OCI-LY1 (cell line): ENCODE data around the gene PLOD2.

Source experiments
- H2AFZ ChIP-seq: fragments of 200-600 bp; sonication (generic), shearing (Covaris generic); 2 replicates; pipeline ENCODE4 v1.6.0; 2014; ENCODE audit warnings: antibody characterized with exemption, mild to moderate bottlenecking, low read length
- H3F3A ChIP-seq: fragments of 200-600 bp; sonication (generic), shearing (Covaris generic); 2 replicates; pipeline ENCODE4 v1.6.0; 2014; ENCODE audit warnings: mild to moderate bottlenecking, antibody characterized with exemption, low read length, moderate library complexity; ENCODE audit not compliant: insufficient read depth
- H3K27ac ChIP-seq: fragments of 200-600 bp; sonication (generic); 2 replicates; pipeline ENCODE4 v1.5.1; 2014; ENCODE audit warnings: low read length, mixed run types, mild to moderate bottlenecking, low read depth; ENCODE audit not compliant: poor library complexity, severe bottlenecking
- H3K27me3 ChIP-seq: fragments of 200-600 bp; sonication (generic); 2 replicates; pipeline ENCODE4 v1.6.0; 2014; ENCODE audit warnings: antibody characterized with exemption, mild to moderate bottlenecking, low read length, moderate library complexity; ENCODE audit not compliant: insufficient read depth
- H3K36me3 ChIP-seq: fragments of 200-600 bp; sonication (generic); 2 replicates; pipeline ENCODE4 v1.6.1; 2014; ENCODE audit warnings: mild to moderate bottlenecking, antibody characterized with exemption, low read length, moderate library complexity, mixed read lengths; ENCODE audit not compliant: insufficient read depth
- H3K4me1 ChIP-seq: fragments of 200-600 bp; sonication (generic); 2 replicates; pipeline ENCODE4 v1.5.1; 2014; ENCODE audit warnings: mild to moderate bottlenecking, low read length, moderate library complexity; ENCODE audit not compliant: insufficient read depth, severe bottlenecking
- H3K4me2 ChIP-seq: fragments of 200-600 bp; sonication (generic), shearing (Covaris generic); 2 replicates; pipeline ENCODE4 v1.6.1; 2014; ENCODE audit warnings: low read length
- H3K4me3 ChIP-seq: fragments of 200-600 bp; sonication (generic); 2 replicates; pipeline ENCODE4 v1.5.1; 2014; ENCODE audit warnings: low read length, low read depth, mild to moderate bottlenecking, mixed read lengths; ENCODE audit not compliant: poor library complexity, severe bottlenecking
- H3K79me2 ChIP-seq: fragments of 200-600 bp; shearing (Covaris generic); 2 replicates; pipeline ENCODE4 v1.6.1; 2016; ENCODE audit warnings: mixed run types, low read length, mixed read lengths; ENCODE audit not compliant: insufficient read depth
- H3K9ac ChIP-seq: fragments of 200-600 bp; sonication (generic), shearing (Covaris generic); 2 replicates; pipeline ENCODE4 v1.6.1; 2014; ENCODE audit warnings: mild to moderate bottlenecking, low read length, mixed read lengths
- H3K9me2 ChIP-seq: fragments of 200-600 bp; sonication (generic), shearing (Covaris generic); 2 replicates; pipeline ENCODE4 v1.6.1; 2014; ENCODE audit warnings: low read depth, mild to moderate bottlenecking, low read length, mixed read lengths
- H3K9me3 ChIP-seq: fragments of 200-600 bp; shearing (Covaris generic); 2 replicates; pipeline ENCODE4 v1.6.1; 2014; ENCODE audit warnings: low read length, mixed read lengths
- H4K20me1 ChIP-seq: fragments of 200-600 bp; sonication (generic), shearing (Covaris generic); 2 replicates; pipeline ENCODE4 v1.6.0; 2016; ENCODE audit warnings: mild to moderate bottlenecking, low read length; ENCODE audit not compliant: insufficient read depth
- EZH2 ChIP-seq: fragments of 200-600 bp; sonication (generic), shearing (Covaris generic); IDR thresholded peaks from 2 replicates; pipeline ENCODE4 v1.8.0; 2017; ENCODE audit warnings: borderline replicate concordance, mixed run types, mild to moderate bottlenecking, antibody characterized with exemption, low read length, moderate library complexity, mixed read lengths
- TF ChIP-seq, protein P1 (sequence below): fragments of 200-600 bp; sonication (generic), shearing (Covaris generic); IDR thresholded peaks from 2 replicates; pipeline ENCODE4 v1.5.1; 2017; ENCODE audit warnings: mild to moderate bottlenecking, antibody characterized with exemption, low read length, moderate library complexity, mixed read lengths

The PLOD2 gene

GRCh38 chr3:146166415-146166821 lies 5.4 kb upstream of the PLOD2 start:
- Histone ChIP-seq H3K9me2 (no peaks in the 10 kb centered on the region; the same call in 1 of the 2 replicates), H3K4me3 (no peak overlapping the region), H3K27me3 (no peaks in the 10 kb centered on the region), H3K4me2 (no peak overlapping the region), H4K20me1 (no peaks in the 10 kb centered on the region), H3K9me3 (no peaks in the 10 kb centered on the region), H2AFZ (no peak overlapping the region), H3K36me3 (no peaks in the 10 kb centered on the region), H3K27ac (no peak overlapping the region), H3F3A (no peaks in the 10 kb centered on the region), H3K4me1 (no peaks in the 10 kb centered on the region), H3K9ac (no peak overlapping the region), H3K79me2 (no peaks in the 10 kb centered on the region)
- TF ChIP-seq EZH2: no peak

GRCh38 chr3:146165877-146166276 lies 4.9 kb upstream of the PLOD2 start:
- no peak overlapping the region for H3K27ac ChIP-seq

GRCh38 chr3:146164971-146165769 lies 4.2 kb upstream of the PLOD2 start:
- Histone ChIP-seq H3K4me3 (no peak overlapping the region), H3K79me2 (no peaks in the 10 kb centered on the region), H3K27ac (no peak overlapping the region), H3K36me3 (no peaks in the 10 kb centered on the region), H3F3A (no peaks in the 10 kb centered on the region), H3K4me1 (no peaks in the 10 kb centered on the region), H2AFZ (no peak overlapping the region), H3K9ac (no peak overlapping the region), H4K20me1 (no peaks in the 10 kb centered on the region), H3K9me3 (no peaks in the 10 kb centered on the region), H3K4me2 (no peak overlapping the region), H3K9me2 (no peaks in the 10 kb centered on the region; the same call in 1 of the 2 replicates), H3K27me3 (no peaks in the 10 kb centered on the region)
- TF ChIP-seq EZH2: no peak
- TF ChIP-seq, protein P1, sequence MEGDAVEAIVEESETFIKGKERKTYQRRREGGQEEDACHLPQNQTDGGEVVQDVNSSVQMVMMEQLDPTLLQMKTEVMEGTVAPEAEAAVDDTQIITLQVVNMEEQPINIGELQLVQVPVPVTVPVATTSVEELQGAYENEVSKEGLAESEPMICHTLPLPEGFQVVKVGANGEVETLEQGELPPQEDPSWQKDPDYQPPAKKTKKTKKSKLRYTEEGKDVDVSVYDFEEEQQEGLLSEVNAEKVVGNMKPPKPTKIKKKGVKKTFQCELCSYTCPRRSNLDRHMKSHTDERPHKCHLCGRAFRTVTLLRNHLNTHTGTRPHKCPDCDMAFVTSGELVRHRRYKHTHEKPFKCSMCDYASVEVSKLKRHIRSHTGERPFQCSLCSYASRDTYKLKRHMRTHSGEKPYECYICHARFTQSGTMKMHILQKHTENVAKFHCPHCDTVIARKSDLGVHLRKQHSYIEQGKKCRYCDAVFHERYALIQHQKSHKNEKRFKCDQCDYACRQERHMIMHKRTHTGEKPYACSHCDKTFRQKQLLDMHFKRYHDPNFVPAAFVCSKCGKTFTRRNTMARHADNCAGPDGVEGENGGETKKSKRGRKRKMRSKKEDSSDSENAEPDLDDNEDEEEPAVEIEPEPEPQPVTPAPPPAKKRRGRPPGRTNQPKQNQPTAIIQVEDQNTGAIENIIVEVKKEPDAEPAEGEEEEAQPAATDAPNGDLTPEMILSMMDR: no peak

More at GRCh38 chr3:146165877-146166276, 4.9 kb upstream of the PLOD2 start:
- H3K4me2 ChIP-seq: no peak overlapping the region
- H3K9me3 ChIP-seq: no peaks in the 10 kb centered on the region
- TF ChIP-seq EZH2: no peak
- TF ChIP-seq, protein P1: no peak
- H3F3A ChIP-seq: no peaks in the 10 kb centered on the region
- no peaks in the 10 kb centered on the region; the same call in 1 of the 2 replicates for H3K9me2 ChIP-seq
- H3K79me2 ChIP-seq: no peaks in the 10 kb centered on the region
- H3K27me3 ChIP-seq: no peaks in the 10 kb centered on the region
- H2AFZ ChIP-seq: no peak overlapping the region
- H4K20me1 ChIP-seq: no peaks in the 10 kb centered on the region
- no peak overlapping the region for H3K9ac ChIP-seq
- H3K4me3 ChIP-seq: no peak overlapping the region
- H3K4me1 ChIP-seq: no peaks in the 10 kb centered on the region
- H3K36me3 ChIP-seq: no peaks in the 10 kb centered on the region
